Astrocyte (in vitro differentiated cells and primary cell): ENCODE measurements around the gene ATP1B4.

ENCODE experiments used
- CTCF ChIP-seq: IDR thresholded peaks from 2 replicates; pipeline ENCODE4 v1.5.1; 2011; ENCODE audit warnings: low read depth, mild to moderate bottlenecking, inconsistent platforms, low read length, moderate library complexity; ENCODE audit not compliant: insufficient read depth
- EZH2 ChIP-seq: IDR thresholded peaks from 2 replicates; pipeline ENCODE4 v1.6.1; 2012; ENCODE audit warnings: mild to moderate bottlenecking, low read length, inconsistent platforms; ENCODE audit not compliant: insufficient read depth

- TF ChIP-seq CTCF, result no peak
- TF ChIP-seq EZH2, result no peak
Observed at GRCh38 chrX:120402369-120402768, 40.5 kb downstream of the ATP1B4 start.
